ENCODE data around the gene RNF115. TPM values are rescaled to one million over a fixed set of nuclear protein-coding genes. Genes with fewer than 3 reads are reported as not detected.

The RNF115 gene
- total RNA-seq, 1 experiment from 2014 or later: 9.5 TPM

DNA sequence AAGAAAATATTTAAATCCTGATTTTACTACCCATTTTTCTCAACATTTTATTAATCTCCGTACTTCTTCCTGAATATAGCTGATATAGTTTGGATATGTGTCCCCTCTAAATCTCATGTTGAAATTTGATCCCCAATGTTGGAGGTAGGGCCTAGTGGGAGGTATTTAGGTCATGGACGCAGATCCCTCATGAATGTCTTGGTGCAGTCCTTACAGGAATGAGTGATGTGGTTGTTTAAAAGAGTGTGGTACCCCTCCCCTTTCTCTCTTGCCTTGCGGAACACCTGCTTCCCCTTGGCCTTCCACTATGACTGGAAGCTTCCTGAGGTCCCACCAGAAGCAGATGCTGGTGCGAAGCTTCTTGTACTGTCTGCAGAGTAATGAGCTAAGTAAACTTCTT is 17.5 kb downstream of the RNF115 start (continued):
- TF ChIP-seq POLR2A (IDR thresholded peaks at IDR 0.05; ENCODE audit: borderline replicate concordance, extremely low read depth, insufficient read depth, insufficient read length): no peak
- TF ChIP-seq RAD21 (IDR thresholded peaks at IDR 0.05; ENCODE audit: low read depth): no peak
- TF ChIP-seq EZH2 (IDR thresholded peaks at IDR 0.05): no peak
- no peak for TF ChIP-seq SIN3A (IDR thresholded peaks at IDR 0.05; ENCODE audit: low read depth)
- no peak for TF ChIP-seq ZFX (IDR thresholded peaks at IDR 0.05)
- TF ChIP-seq, protein P1, sequence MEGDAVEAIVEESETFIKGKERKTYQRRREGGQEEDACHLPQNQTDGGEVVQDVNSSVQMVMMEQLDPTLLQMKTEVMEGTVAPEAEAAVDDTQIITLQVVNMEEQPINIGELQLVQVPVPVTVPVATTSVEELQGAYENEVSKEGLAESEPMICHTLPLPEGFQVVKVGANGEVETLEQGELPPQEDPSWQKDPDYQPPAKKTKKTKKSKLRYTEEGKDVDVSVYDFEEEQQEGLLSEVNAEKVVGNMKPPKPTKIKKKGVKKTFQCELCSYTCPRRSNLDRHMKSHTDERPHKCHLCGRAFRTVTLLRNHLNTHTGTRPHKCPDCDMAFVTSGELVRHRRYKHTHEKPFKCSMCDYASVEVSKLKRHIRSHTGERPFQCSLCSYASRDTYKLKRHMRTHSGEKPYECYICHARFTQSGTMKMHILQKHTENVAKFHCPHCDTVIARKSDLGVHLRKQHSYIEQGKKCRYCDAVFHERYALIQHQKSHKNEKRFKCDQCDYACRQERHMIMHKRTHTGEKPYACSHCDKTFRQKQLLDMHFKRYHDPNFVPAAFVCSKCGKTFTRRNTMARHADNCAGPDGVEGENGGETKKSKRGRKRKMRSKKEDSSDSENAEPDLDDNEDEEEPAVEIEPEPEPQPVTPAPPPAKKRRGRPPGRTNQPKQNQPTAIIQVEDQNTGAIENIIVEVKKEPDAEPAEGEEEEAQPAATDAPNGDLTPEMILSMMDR (IDR thresholded peaks at IDR 0.05 in 2 of 3, conservative IDR thresholded peaks at IDR 0.05 in 1 of 3; ENCODE audit: borderline replicate concordance in 1 of 3, insufficient read depth in 1 of 3, low read depth in 2 of 3, low read length in 2 of 3): no peak

- ChIA-PET RAD21 (ENCODE audit: low non-redundant PET in 1 of 2, low total read pairs in 2 of 2, uncharacterized antibody in 2 of 2, unreplicated experiment in 2 of 2) (no interaction called here), POLR2A (no interaction called here), CTCF (no interaction called here)
- no peaks in the 10 kb centered on the region for H3K36me3 ChIP-seq (ENCODE audit: control insufficient read depth in 1 of 2, insufficient read depth in 2 of 2, low read length in 2 of 2)
- DNase-seq (ENCODE audit: low read depth, low spot score) (no peak), ATAC-seq (no peak)
- no peak overlapping the region for H3K4me2 ChIP-seq (ENCODE audit: low read length)
- H3K27me3 ChIP-seq (ENCODE audit: insufficient read depth, low read length): no peaks in the 10 kb centered on the region
- no peaks in the 10 kb centered on the region for H4K20me1 ChIP-seq (ENCODE audit: insufficient read depth)
- no peaks in the 10 kb centered on the region for H3K9me2 ChIP-seq (ENCODE audit: insufficient read depth)
- intact Hi-C loops (cut with micrococcal nuclease): no loop called here
- H3K9ac ChIP-seq (ENCODE audit: low read length): no peak overlapping the region
- no peak overlapping the region for H3K4me3 ChIP-seq (replicated peaks in 1 of 2; ENCODE audit: low read depth in 1 of 2, low read length in 2 of 2)
- no peak overlapping the region for H2AFZ ChIP-seq (ENCODE audit: low read depth, low read length, poor library complexity, severe bottlenecking)
- no peaks in the 10 kb centered on the region for H3K9me3 ChIP-seq (ENCODE audit: control insufficient read depth in 1 of 2, insufficient read depth in 1 of 2, low read depth in 1 of 2, low read length in 2 of 2)
- peaks cover 72% of the 10 kb centered on the region for H3K79me2 ChIP-seq (ENCODE audit: insufficient read depth, low read length)
- no TSS peak for BruUV-seq (replicated peaks)
- H3K4me1 ChIP-seq (ENCODE audit: control insufficient read depth in 1 of 2, insufficient read depth in 2 of 2, low read length in 2 of 2): peaks cover 0 to 13% of the 10 kb centered on the region in 2 experiments; a peak in 1 of 4 replicates
- H3K27ac ChIP-seq (ENCODE audit: low read depth, low read length): no peak overlapping the region
- no peak for TF ChIP-seq SIN3A (IDR thresholded peaks at IDR 0.05; ENCODE audit: low read depth)
- TF ChIP-seq REST (IDR thresholded peaks at IDR 0.05; ENCODE audit: low read depth): no peak
- TF ChIP-seq SRF (IDR thresholded peaks at IDR 0.05; ENCODE audit: low read depth): no peak
- TF ChIP-seq CEBPB (IDR thresholded peaks at IDR 0.05; ENCODE audit: low read depth): no peak
- TF ChIP-seq, protein P1 (IDR thresholded peaks at IDR 0.05 in 2 of 3, conservative IDR thresholded peaks at IDR 0.05 in 1 of 3; ENCODE audit: borderline replicate concordance in 1 of 3, insufficient read depth in 1 of 3, low read depth in 2 of 3, low read length in 2 of 3): no peak
- TF ChIP-seq RAD21 (IDR thresholded peaks at IDR 0.05; ENCODE audit: low read depth): no peak
- TF ChIP-seq ATF3 (IDR thresholded peaks at IDR 0.05): no peak
- no peak for TF ChIP-seq POLR2AphosphoS5 (IDR thresholded peaks at IDR 0.05; ENCODE audit: low read depth, low read length)
- no peak for TF ChIP-seq SP1 (IDR thresholded peaks at IDR 0.05; ENCODE audit: low read depth)
- TF ChIP-seq POLR2A (IDR thresholded peaks at IDR 0.05; ENCODE audit: borderline replicate concordance, extremely low read depth, insufficient read depth, insufficient read length): no peak
- TF ChIP-seq ZFX (IDR thresholded peaks at IDR 0.05): no peak
- no peak for TF ChIP-seq CBX3 (IDR thresholded peaks at IDR 0.05; ENCODE audit: low read depth)
- TF ChIP-seq EGR1 (IDR thresholded peaks at IDR 0.05; ENCODE audit: low read depth): no peak
- no peak for TF ChIP-seq TCF7L2 (IDR thresholded peaks at IDR 0.05; ENCODE audit: borderline replicate concordance, extremely low read depth, insufficient read depth, insufficient read length)
- TF ChIP-seq ELF1 (IDR thresholded peaks at IDR 0.05; ENCODE audit: borderline replicate concordance, low read depth): no peak
- no peak for TF ChIP-seq YY1 (IDR thresholded peaks at IDR 0.05; ENCODE audit: extremely low read depth, insufficient replicate concordance, low read depth, low read length)
- no peak for TF ChIP-seq FOSL1 (IDR thresholded peaks at IDR 0.05; ENCODE audit: low read depth)
Observed at GRCh38 chr1:145805057-145805456, 18.8 kb downstream of the RNF115 start.

All from HCT116 (cell line).